HepG2 (cell line): ENCODE measurements around the gene CAMTA1.

ENCODE experiments used
- AKNA ChIP-seq: sonication (generic); formaldehyde crosslinking; IDR thresholded peaks from 2 replicates; pipeline ENCODE4 v1.4.0; 2020; ENCODE audit warnings: missing genetic modification reagents, borderline replicate concordance
- BCL3 ChIP-seq: sonication (generic); formaldehyde crosslinking; IDR thresholded peaks from 2 replicates; pipeline ENCODE4 v1.5.1; 2020; ENCODE audit warnings: mild to moderate bottlenecking, missing genetic modification reagents, moderate library complexity
- CTCF ChIP-seq: sonication (generic); formaldehyde crosslinking; IDR thresholded peaks from 2 replicates; pipeline ENCODE4 v1.5.0; 2020; ENCODE audit warnings: mild to moderate bottlenecking, missing genetic modification reagents, moderate library complexity
- EEA1 ChIP-seq: sonication (generic); formaldehyde crosslinking; IDR thresholded peaks from 2 replicates; pipeline ENCODE4 v1.5.1; 2020; ENCODE audit warnings: mild to moderate bottlenecking, missing genetic modification reagents, borderline replicate concordance
- FOXJ3 ChIP-seq: sonication (generic); formaldehyde crosslinking; IDR thresholded peaks from 2 replicates; pipeline ENCODE4 v1.4.0; 2020; ENCODE audit warnings: missing genetic modification reagents, mild to moderate bottlenecking, borderline replicate concordance
- HDAC6 ChIP-seq: fragments of 200-600 bp; sonication (generic); IDR thresholded peaks from 2 replicates; pipeline ENCODE4 v1.7.0; 2017; ENCODE audit warnings: mild to moderate bottlenecking, antibody characterized with exemption, low read length, low read depth
- PRDM15 ChIP-seq: sonication (generic); formaldehyde crosslinking; IDR thresholded peaks from 2 replicates; pipeline ENCODE4 v1.4.0; 2020; ENCODE audit warnings: missing genetic modification reagents
- SSRP1 ChIP-seq: IDR thresholded peaks from 2 replicates; pipeline ENCODE4 v1.6.1; 2016; ENCODE audit warnings: control low read depth
- TAF1 ChIP-seq: sonication (generic); formaldehyde crosslinking; IDR thresholded peaks from 2 replicates; pipeline ENCODE4 v1.4.0; 2020; ENCODE audit warnings: missing genetic modification reagents
- XBP1 ChIP-seq: sonication (generic); formaldehyde crosslinking; IDR thresholded peaks from 2 replicates; pipeline ENCODE4 v1.5.0; 2020; ENCODE audit warnings: missing genetic modification reagents
- ZBTB10 ChIP-seq: sonication (generic); formaldehyde crosslinking; IDR thresholded peaks from 2 replicates; pipeline ENCODE4 v1.4.0; 2020; ENCODE audit warnings: missing genetic modification reagents, borderline replicate concordance
- ZNF839 ChIP-seq: sonication (generic); formaldehyde crosslinking; IDR thresholded peaks from 2 replicates; pipeline ENCODE4 v1.4.0; 2020; ENCODE audit warnings: missing genetic modification reagents, mild to moderate bottlenecking, borderline replicate concordance

- TF ChIP-seq ZNF839 (CRISPR knock-in tag) (no peak), CTCF (no peak), ZBTB10 (CRISPR knock-in tag) (no peak), AKNA (CRISPR knock-in tag) (no peak), SSRP1 (CRISPR knock-in tag) (no peak), PRDM15 (CRISPR knock-in tag) (no peak), BCL3 (no peak), XBP1 (CRISPR knock-in tag) (no peak), HDAC6 (no peak), EEA1 (no peak), FOXJ3 (CRISPR knock-in tag) (no peak), TAF1 (CRISPR knock-in tag) (no peak)
Observed at GRCh38 chr1:6782151-6782550, 3.1 kb upstream of the CAMTA1 start.
